ENCODE measurements around the gene SLC16A3.

The SLC16A3 gene

GRCh38 chr17:82226809-82227628 is 1.8 kb upstream of the SLC16A3 start:
- H3K4me1 ChIP-seq (ENCODE audit: control insufficient read depth in 1 of 2, insufficient read depth in 2 of 2, low read length in 2 of 2) = peaks cover 0 to 18% of the 10 kb centered on the region in 2 donors
- no peaks in the 10 kb centered on the region for H3K9me3 ChIP-seq (ENCODE audit: control insufficient read depth in 1 of 2, low read length in 2 of 2)
- no peaks in the 10 kb centered on the region for H3K27me3 ChIP-seq (ENCODE audit: low read depth, low read length)
- no peaks in the 10 kb centered on the region for H3K36me3 ChIP-seq (ENCODE audit: control insufficient read depth in 1 of 2, insufficient read depth in 2 of 2, low read length in 2 of 2)
- no peak overlapping the region for H3K4me3 ChIP-seq (ENCODE audit: low read depth in 1 of 2, low read length in 2 of 2)
- no peak overlapping the region for H3K27ac ChIP-seq (ENCODE audit: low read length)

DNA sequence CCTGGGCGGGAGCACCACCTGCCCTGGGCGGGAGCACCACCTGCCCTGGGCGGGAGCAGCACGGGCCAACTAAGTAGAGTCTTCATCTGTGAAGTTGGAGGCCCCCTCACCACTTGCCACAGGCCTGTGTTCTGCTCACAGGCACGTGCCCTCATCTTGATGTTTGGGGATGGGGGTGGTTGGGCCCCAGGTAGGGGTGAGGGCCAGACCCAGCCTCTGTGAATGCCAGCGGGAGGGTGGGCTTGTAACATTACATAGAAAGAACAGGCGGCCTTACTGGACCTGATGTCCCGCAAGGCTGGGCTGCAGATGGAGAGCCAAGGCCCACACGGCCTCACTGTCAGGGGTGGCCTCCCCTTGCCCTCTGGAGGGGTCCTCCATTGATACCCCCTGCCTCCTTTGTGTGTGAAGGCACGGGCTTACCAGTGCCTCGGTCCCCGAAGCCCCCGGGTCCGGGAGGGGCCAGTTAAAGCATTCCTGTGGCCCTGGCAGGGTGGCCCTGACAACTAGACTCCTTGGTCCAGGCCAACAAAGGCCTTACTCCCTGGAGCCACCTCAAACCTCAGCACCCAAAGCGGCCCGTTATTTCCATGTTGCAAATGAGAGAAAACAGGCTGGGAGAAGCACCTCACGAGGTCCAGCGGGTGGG is 1.1 kb upstream of the SLC16A3 start:
- peaks cover 0 to 21% of the 10 kb centered on the region in 2 donors for H3K4me1 ChIP-seq (ENCODE audit: control insufficient read depth in 1 of 2, insufficient read depth in 2 of 2, low read length in 2 of 2)
- no peaks in the 10 kb centered on the region for H3K9me3 ChIP-seq (ENCODE audit: control insufficient read depth in 1 of 2, low read length in 2 of 2)
- no peaks in the 10 kb centered on the region for H3K27me3 ChIP-seq (ENCODE audit: low read depth, low read length)
- H3K4me3 ChIP-seq (ENCODE audit: low read depth in 1 of 2, low read length in 2 of 2) = peak overlapping the region in 1 of 2 donors; percentile 43
- H3K27ac ChIP-seq (ENCODE audit: low read length) = peak overlapping the region; percentile 39
- no peaks in the 10 kb centered on the region for H3K36me3 ChIP-seq (ENCODE audit: control insufficient read depth in 1 of 2, insufficient read depth in 2 of 2, low read length in 2 of 2)

DNA sequence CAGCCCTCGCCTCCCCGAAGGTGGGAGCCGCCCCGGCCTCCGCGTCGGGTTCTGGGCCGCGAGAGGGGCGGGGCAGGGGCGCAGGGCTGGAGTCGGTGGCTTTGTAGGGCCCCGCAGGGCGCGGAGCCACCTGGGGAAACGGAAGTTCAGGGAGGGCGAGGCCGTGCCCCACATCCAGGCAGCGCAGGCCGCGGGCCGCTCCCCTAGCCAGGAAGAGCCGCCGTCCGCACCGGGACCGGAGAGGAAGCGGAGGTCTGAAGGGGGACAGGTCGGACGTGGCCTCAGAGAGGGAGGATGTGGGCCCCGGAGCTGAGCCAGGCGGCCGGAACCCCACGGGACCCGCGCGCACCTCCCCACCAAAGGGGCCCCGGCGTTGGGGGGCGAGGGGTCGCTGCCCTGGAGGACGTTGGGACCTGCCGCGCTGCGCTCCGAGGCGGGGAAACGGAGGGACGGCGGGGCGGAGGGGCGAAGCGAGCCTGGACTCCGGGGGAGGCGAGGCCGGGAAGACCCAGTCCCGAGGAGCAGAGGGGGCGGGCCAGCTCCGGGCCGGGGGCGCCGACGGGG is 482 bp upstream of the SLC16A3 start:
- Histone ChIP-seq H3K9me3 (ENCODE audit: control insufficient read depth in 1 of 2, low read length in 2 of 2) (no peaks in the 10 kb centered on the region), H3K4me1 (ENCODE audit: control insufficient read depth in 1 of 2, insufficient read depth in 2 of 2, low read length in 2 of 2) (peaks cover 0 to 21% of the 10 kb centered on the region in 2 donors), H3K36me3 (ENCODE audit: control insufficient read depth in 1 of 2, insufficient read depth in 2 of 2, low read length in 2 of 2) (no peaks in the 10 kb centered on the region), H3K27me3 (ENCODE audit: low read depth, low read length) (no peaks in the 10 kb centered on the region), H3K27ac (ENCODE audit: low read length) (peak overlapping the region; percentile 39), H3K4me3 (ENCODE audit: low read depth in 1 of 2, low read length in 2 of 2) (peak overlapping the region in 1 of 2 donors; percentile 43)

DNA sequence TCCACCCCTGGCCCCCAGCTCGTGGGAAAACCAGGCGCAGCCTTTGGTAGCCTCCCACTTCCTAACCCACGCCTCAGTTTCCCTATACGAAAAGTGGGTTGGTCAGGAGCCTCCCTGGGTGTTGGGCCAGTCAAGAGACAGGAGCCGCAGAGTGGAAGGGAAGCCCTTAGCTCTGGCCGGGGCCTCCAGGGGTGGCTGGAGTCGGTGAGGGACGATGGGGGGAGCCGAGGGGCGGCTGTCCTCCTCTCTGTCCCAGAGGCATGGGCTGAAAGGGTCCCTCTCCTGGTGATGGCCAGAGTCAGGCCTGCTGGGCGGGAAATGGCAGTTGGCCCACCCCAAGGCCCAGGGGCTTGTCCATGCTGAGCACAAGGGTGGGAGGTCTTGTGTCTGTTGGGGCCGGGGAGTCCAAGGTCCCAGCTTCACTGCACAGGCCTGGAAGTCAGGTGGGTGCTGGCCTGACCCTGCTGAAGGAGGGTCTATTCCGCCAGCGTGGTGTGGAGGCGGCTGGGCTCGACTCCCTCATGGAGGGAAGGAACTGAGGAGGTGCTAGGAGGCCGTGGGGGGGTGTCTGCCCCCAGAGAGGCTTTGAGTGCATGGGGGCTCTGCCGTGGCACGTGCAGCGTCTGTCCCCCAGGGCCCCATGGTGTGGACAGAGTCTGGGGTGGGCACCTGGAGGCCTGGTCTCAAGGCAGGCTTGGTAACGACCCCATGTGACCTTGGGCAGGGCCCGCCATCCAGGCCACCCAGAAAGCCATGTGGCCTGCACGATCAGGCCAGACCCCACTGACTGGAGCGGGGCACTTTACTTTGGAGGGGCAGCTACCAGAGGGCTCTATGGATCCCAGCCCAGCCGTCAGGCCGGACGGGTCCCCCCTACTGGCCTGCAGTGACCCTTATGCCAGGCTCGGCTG is 1.1 kb downstream of the SLC16A3 start:
- Histone ChIP-seq H3K4me3 (ENCODE audit: low read depth in 1 of 2, low read length in 2 of 2) (peak overlapping the region; percentile 52 to 73), H3K36me3 (ENCODE audit: control insufficient read depth in 1 of 2, insufficient read depth in 2 of 2, low read length in 2 of 2) (no peaks in the 10 kb centered on the region), H3K9me3 (ENCODE audit: control insufficient read depth in 1 of 2, low read length in 2 of 2) (no peaks in the 10 kb centered on the region), H3K4me1 (ENCODE audit: control insufficient read depth in 1 of 2, insufficient read depth in 2 of 2, low read length in 2 of 2) (peaks cover 0 to 21% of the 10 kb centered on the region in 2 donors), H3K27ac (ENCODE audit: low read length) (peak overlapping the region; percentile 31), H3K27me3 (ENCODE audit: low read depth, low read length) (no peaks in the 10 kb centered on the region)

DNA sequence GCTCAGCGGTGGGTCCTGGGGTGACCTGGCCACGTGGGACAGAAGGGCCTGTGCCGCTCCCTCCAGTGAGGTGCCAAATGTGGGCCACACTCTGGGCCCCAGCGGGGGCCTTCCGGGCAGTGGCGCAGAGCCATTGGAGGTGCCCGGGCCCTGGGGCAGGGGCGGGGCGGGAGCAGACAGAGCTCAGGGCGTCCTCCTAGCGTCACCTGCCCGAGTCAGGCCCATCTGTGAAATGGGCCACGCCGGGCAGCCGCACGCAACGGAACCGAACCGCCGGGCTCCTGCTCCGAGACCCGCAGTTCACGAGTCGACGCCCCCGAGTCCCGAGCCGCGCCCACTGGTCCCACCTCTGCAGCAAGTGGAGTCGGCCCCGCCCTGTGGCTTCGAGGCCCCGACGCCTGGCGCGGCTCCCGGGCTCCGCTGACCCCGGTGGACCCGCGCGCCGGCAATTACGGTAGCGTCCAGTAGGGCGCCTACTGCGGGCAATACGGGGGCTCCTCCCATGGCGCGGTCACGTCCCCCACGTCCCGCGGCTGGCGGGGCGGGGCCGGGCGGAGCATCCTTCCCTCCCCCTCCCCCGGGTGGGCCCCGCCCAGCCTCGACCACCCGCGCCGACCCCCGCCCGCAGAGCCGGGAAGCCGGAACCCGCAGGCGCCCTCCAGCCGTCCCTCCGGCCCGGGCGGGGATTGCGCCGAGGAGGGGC is 1.9 kb downstream of the SLC16A3 start:
- peaks cover 0 to 27% of the 10 kb centered on the region in 2 donors for H3K4me1 ChIP-seq (ENCODE audit: control insufficient read depth in 1 of 2, insufficient read depth in 2 of 2, low read length in 2 of 2)
- H3K4me3 ChIP-seq (ENCODE audit: low read depth in 1 of 2, low read length in 2 of 2) = peak overlapping the region; percentile 52 to 73
- peak overlapping the region; percentile 31 for H3K27ac ChIP-seq (ENCODE audit: low read length)
- H3K9me3 ChIP-seq (ENCODE audit: control insufficient read depth in 1 of 2, low read length in 2 of 2) = no peaks in the 10 kb centered on the region
- H3K27me3 ChIP-seq (ENCODE audit: low read depth, low read length) = no peaks in the 10 kb centered on the region
- H3K36me3 ChIP-seq (ENCODE audit: control insufficient read depth in 1 of 2, insufficient read depth in 2 of 2, low read length in 2 of 2) = no peaks in the 10 kb centered on the region

DNA sequence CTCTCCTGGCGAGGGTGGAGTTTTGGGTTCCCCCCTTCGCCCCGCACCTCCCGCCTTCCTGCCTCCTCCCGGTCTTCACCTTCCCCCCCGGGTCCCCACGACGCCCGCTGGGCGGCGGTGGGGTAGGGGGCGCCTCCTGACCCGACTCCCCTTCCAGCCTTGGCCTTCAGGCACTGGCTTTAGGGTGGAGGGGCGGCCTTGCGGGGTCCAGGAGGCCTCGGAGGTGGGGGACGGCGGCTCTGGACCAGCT is 2.4 kb downstream of the SLC16A3 start:
- Histone ChIP-seq H3K4me1 (ENCODE audit: control insufficient read depth in 1 of 2, insufficient read depth in 2 of 2, low read length in 2 of 2) (peaks cover 0 to 31% of the 10 kb centered on the region in 2 donors), H3K27ac (ENCODE audit: low read length) (peak overlapping the region; percentile 31), H3K27me3 (ENCODE audit: low read depth, low read length) (no peaks in the 10 kb centered on the region), H3K36me3 (ENCODE audit: control insufficient read depth in 1 of 2, insufficient read depth in 2 of 2, low read length in 2 of 2) (no peaks in the 10 kb centered on the region), H3K9me3 (ENCODE audit: control insufficient read depth in 1 of 2, low read length in 2 of 2) (no peaks in the 10 kb centered on the region), H3K4me3 (ENCODE audit: low read depth in 1 of 2, low read length in 2 of 2) (peak overlapping the region; percentile 52 to 73)

- Histone ChIP-seq H3K27me3 (ENCODE audit: low read depth, low read length) (no peaks in the 10 kb centered on the region), H3K4me3 (ENCODE audit: low read depth in 1 of 2, low read length in 2 of 2) (peak overlapping the region; percentile 52 to 73), H3K27ac (ENCODE audit: low read length) (peak overlapping the region; percentile 31), H3K4me1 (ENCODE audit: control insufficient read depth in 1 of 2, insufficient read depth in 2 of 2, low read length in 2 of 2) (peaks cover 0 to 36% of the 10 kb centered on the region in 2 donors), H3K9me3 (ENCODE audit: control insufficient read depth in 1 of 2, low read length in 2 of 2) (no peaks in the 10 kb centered on the region), H3K36me3 (ENCODE audit: control insufficient read depth in 1 of 2, insufficient read depth in 2 of 2, low read length in 2 of 2) (no peaks in the 10 kb centered on the region)
Measured at GRCh38 chr17:82231562-82232321, 2.9 kb downstream of the SLC16A3 start.

GRCh38 chr17:82232322-82232820 is 3.5 kb downstream of the SLC16A3 start:
- H3K4me3 ChIP-seq (ENCODE audit: low read depth in 1 of 2, low read length in 2 of 2) = peak overlapping the region in 1 of 2 donors; percentile 73
- H3K27me3 ChIP-seq (ENCODE audit: low read depth, low read length) = no peaks in the 10 kb centered on the region
- H3K27ac ChIP-seq (ENCODE audit: low read length) = no peak overlapping the region
- peaks cover 0 to 37% of the 10 kb centered on the region in 2 donors for H3K4me1 ChIP-seq (ENCODE audit: control insufficient read depth in 1 of 2, insufficient read depth in 2 of 2, low read length in 2 of 2)
- H3K9me3 ChIP-seq (ENCODE audit: control insufficient read depth in 1 of 2, low read length in 2 of 2) = no peaks in the 10 kb centered on the region
- peaks cover 0 to 3% of the 10 kb centered on the region in 2 donors for H3K36me3 ChIP-seq (ENCODE audit: control insufficient read depth in 1 of 2, insufficient read depth in 2 of 2, low read length in 2 of 2)

- Histone ChIP-seq H3K4me1 (ENCODE audit: control insufficient read depth in 1 of 2, insufficient read depth in 2 of 2, low read length in 2 of 2) (peaks cover 0 to 44% of the 10 kb centered on the region in 2 donors), H3K9me3 (ENCODE audit: control insufficient read depth in 1 of 2, low read length in 2 of 2) (no peaks in the 10 kb centered on the region), H3K27me3 (ENCODE audit: low read depth, low read length) (no peaks in the 10 kb centered on the region), H3K36me3 (ENCODE audit: control insufficient read depth in 1 of 2, insufficient read depth in 2 of 2, low read length in 2 of 2) (peaks cover 0 to 5% of the 10 kb centered on the region in 2 donors), H3K4me3 (ENCODE audit: low read depth in 1 of 2, low read length in 2 of 2) (no peak overlapping the region), H3K27ac (ENCODE audit: low read length) (no peak overlapping the region)
Measured at GRCh38 chr17:82232876-82233785, 4.3 kb downstream of the SLC16A3 start.
